ENCODE data around the gene CALML3. TPM values are rescaled to one million over a fixed set of nuclear protein-coding genes. Genes with fewer than 3 reads are reported as not detected.
"Not testable (repeated sequence)": the region's sequence is repeated elsewhere in the genome, so short reads cannot be mapped to it uniquely, and the experiment has no call there.

The CALML3 gene
- not detected for polyA plus RNA-seq (2012; ENCODE audit: insufficient read depth, insufficient read length)

DNA sequence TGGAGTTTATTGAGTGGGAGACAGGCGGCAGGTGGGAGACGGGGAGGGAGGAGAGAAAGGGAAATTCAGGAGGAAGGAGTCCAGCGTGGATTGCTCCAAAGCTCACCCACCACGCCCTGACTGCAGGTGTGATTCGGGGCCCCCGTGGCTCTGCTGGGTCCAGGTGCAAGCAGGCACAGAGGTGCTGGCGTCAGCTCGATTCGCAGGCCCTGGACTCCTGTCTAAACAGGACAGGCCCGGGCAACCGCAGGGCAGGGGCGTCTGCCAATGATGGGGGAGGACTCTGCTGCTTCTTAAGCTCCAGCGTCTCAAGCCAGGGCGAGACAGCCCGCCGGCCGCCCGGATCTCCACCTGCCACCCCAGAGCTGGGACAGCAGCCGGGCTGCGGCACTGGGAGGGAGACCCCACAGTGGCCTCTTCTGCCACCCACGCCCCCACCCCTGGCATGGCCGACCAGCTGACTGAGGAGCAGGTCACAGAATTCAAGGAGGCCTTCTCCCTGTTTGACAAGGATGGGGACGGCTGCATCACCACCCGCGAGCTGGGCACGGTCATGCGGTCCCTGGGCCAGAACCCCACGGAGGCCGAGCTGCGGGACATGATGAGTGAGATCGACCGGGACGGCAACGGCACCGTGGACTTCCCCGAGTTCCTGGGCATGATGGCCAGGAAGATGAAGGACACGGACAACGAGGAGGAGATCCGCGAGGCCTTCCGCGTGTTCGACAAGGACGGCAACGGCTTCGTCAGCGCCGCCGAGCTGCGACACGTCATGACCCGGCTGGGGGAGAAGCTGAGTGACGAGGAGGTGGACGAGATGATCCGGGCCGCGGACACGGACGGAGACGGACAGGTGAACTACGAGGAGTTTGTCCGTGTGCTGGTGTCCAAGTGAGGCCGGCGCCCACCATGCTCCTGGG lies at the start of gene CALML3:
Gene CALML3, plus strand, starts transcription at position 321 of the 920 bp plus-strand sequence. Its CDS starts 125 bp downstream, at position 446.
- no peak for DNase-seq (ENCODE audit: low read depth, low spot score)
- no peak within 1 kb of the TSS for H3K4me3 ChIP-seq (ENCODE audit: low read length)

DNA sequence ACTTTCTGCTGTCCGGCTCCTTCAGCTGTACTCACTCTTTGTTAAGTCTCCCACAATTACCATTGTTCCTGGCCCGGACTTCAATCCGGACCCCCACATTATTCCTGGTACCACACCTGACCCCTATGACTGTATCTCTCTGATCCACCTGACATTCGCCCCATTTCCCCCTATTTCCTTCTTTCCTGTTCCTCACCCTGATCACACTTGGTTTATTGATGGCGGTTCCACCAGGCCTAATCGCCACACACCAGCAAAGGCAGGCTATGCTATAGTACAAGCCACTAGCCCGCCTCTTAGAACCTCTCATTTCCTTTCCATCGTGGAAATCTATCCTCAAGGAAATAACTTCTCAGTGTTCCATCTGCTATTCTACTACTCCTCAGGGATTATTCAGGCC lies 49.7 kb upstream of the CALML3 start:
- DNase-seq (ENCODE audit: low read depth, low spot score); H3K4me3 ChIP-seq (ENCODE audit: low read length): not testable (repeated sequence)

DNA sequence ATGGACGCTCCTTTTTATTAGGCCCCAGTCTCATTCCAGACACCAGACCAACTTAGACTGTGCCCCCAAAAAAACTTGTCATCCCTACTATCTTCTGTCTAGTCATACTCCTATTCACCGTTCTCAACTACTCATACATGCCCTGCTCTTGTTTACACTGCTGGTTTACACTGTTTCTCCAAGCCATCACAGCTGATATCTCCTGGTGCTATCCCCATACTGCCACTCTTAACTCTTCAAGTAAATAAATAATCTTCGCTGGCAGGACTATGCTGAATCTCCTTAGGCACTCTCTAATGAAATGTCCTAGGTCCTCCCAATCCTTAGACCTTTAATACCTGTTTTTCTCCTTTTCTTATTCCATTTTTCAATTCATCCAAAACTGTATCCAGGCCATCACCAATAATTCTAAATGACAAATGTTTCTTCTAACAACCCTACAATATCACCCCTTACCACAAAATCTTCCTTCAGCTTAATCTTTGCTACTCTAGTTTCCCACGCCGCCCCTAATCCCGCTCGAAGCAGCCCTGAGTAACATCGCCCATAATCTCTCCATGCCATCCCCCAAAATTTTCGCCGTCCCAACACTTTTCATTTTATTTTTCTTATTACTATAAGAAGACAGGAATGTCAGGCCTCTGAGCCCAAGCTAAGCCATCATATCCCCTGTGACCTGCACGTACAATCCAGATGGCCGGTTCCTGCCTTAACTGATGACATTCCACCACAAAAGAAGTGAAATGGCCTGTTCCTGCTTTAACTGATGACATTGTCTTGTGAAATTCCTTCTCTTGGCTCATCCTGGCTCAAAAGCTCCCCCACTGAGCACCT lies 48.6 kb upstream of the CALML3 start:
- DNase-seq (ENCODE audit: low read depth, low spot score); H3K4me3 ChIP-seq (ENCODE audit: low read length): not testable (repeated sequence)

DNA sequence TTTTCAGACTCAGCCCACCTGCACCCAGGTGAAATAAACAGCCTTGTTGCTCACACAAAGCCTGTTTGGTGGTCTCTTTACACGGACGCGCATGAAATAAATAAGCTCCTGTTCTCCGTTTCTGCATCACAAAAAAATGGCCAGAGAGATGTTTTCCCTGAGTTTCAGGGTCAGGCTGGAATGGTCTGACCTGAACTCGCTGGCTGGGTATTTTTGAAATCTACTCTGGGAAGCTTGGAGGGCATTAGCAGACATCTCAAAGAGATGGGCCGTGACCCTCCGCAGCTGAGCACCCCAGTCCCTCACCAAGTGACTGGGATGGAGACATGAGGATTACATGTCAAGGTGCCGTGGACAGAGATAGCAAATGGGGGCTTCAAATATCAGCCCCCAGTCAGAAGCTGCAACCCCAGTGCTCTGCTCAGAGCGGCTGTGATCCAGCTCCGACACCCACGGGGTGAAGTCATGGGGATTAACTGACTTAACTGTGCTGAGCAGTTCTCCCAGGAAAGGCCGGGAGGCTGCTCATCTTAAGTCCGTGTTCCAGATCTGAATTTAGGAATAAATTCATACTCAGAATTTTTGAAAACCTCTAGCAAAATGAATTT lies 47.7 kb upstream of the CALML3 start:
- DNase-seq (ENCODE audit: low read depth, low spot score), result no peak
- no peak overlapping the region for H3K4me3 ChIP-seq (ENCODE audit: low read length)

DNA sequence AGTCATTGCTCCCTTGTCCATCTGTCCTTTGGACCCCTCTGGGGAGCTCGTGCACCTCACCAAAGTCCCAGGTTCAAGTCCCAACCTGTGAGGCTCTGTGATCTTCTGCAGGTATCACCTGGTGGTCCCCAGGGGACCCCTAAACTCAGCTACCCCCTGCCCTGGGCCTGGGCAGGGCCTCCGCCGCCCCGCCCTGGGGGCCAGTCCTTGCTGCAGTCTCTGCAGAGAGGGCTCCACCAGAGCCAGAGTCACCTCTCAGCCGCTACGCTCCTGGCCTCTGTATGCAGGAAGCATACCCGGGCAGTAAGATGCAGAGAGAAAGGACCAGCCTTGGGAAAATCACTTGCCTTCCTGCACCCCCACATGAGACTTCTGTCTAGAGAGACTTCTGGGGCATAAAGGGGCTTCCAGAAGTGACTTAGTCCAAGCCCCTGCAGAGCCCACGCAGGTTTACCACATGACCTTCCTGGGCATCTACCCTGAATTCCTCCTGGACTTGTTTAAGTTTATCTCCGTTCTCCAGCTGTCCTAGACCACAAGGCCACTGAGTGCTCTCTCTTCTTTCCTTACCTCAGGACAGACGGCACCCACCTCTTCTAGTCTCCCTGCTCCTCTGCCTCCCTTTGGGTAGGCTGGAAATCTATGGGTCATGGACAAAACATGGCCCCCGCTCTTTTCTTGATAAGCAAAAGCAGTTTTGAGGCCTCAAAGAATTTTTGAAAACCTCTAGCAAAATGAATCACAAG lies 46.6 kb upstream of the CALML3 start:
- no peak for DNase-seq (ENCODE audit: low read depth, low spot score)
- no peak overlapping the region for H3K4me3 ChIP-seq (ENCODE audit: low read length)

DNA sequence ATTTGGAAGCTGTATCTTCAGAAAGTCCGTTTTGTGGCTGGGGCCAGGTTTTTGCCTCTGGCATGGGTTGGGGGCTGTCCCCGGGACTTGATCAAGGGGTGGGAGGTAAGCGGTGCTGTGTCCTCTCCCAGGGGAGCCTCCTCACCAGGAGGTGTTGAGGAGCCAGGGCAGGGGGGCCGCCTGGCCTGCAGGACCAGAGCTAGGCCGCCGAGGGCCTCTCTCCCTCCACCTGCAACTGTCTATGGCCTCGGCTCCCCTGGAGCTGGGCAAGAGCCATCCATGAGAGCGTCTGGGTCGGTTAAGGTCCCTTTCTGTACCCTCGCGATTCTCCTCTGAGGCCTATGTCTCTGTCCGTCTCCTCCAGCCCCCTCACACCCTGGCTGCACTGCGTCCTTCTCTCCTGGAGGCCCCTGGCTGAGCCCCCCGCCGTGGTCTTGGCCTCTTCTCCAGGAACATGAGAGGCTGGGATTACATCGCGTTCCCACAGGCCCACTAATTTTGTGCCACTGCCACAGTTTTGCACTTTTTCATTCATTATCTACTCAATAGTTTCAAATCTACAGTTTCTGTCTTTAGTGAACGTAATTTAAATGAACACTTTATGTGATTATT lies 46.0 kb upstream of the CALML3 start:
- DNase-seq (ENCODE audit: low read depth, low spot score), result no peak
- no peak overlapping the region for H3K4me3 ChIP-seq (ENCODE audit: low read length)

DNA sequence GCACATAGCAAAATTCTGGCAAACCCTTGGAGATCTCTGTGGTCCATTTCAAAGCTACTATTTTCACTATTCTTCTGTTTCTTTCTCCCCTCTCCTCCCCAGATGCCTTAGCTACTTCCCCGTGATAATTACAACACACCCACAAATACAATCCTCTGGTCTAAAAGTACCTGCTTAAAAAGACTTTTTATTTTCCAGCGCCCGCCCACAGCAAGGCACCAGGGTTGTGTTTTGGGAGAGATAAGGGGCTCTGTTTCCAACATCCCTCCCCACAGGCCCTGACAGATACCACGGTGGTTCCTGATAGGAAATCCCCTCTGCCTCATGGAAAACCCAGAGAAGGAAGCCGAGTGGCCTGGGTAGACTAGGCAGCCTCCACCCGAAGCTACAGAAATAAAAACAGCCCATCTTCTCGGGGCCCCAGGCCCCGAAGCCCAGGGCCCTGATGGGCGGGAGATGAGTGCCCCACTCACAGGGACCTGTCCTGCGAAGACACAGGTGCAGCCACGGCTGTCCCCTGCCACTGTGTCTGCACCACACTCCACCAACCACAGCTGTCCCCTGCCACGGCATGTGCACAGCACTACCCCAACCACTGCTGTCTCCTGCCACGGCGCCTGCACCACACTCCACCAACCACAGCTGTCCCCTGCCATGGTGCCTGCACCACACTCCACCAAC lies 45.1 kb upstream of the CALML3 start:
- no peak overlapping the region for H3K4me3 ChIP-seq (ENCODE audit: low read length)
- DNase-seq (ENCODE audit: low read depth, low spot score), result no peak

DNA sequence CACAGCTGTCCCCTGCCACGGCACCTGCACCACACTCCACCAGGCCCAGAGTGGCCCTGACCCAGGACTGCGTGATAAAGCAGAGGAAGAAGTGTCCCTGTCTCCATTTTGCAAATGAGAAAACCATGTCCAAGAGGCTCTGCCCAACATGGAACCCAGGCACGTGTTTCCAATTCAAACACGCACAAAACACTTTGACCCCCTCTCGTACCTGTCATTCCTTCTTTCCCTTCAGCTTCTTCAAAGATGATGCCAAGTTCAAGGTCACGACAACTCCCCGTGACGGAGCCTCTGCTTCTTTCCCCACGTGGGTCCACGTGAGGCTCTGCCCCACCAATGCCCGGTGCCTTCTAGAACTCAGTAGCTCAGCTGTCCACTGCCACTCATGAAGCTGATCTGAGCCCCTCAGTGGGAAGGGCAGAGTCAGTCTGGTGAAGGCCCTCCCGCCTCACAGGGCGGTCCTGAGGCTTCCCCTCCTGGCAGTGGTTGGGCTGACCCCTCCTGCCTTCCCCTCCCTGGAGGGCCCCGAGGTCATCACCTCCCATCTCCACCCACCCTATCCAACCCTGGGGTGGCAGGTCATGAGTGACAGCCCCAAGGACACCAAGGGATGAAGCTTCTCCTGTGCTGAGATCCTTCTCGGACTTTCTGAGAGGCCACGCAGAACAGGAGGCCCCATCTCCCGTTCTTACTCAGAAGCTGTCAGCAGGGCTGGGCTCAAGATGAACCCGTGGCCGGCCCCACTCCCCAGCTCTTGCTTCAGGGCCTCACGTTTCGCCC lies 44.4 kb upstream of the CALML3 start:
- H3K4me3 ChIP-seq (ENCODE audit: low read length), result no peak overlapping the region
- DNase-seq (ENCODE audit: low read depth, low spot score), result no peak

DNA sequence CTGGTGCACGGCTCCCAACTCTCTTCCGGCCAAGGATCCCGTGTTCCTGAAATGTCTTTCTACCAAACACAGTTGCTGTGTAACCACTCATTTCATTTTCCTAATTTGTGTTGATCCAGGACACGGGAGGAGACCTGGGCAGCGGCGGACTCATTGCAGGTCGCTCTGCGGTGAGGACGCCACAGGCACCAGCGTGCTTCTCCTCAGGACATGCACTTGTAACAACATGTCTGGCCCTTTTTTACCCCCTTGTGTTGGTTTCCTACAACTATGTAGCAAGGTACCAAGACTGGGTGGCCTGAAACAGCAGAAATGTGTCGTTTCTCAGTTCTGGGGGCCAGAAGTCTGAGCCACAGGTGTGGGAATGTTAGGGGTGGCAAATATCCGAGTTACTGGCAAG lies 43.6 kb upstream of the CALML3 start:
- H3K4me3 ChIP-seq (ENCODE audit: low read length), result no peak overlapping the region
- no peak for DNase-seq (ENCODE audit: low read depth, low spot score)

DNA sequence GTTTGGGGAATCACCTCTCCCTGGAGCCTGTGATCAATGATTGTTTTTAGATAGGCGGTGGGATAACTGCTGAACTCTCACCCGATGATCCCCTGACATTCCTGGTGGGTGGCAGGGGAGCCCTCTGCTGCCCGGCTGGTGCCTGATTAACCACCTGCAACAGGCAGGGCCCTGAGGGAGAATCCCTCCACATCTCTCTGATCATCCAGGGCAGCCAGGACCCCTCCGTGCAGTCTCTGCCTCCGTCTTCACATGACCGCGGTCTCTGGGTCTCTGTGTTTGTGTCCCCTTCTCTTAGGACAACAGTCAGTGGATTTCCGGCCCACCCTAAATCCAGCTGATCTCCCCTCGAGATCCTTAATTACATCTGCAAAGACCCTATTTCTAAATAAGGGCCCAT lies 42.7 kb upstream of the CALML3 start:
- H3K4me3 ChIP-seq (ENCODE audit: low read length), result no peak overlapping the region
- DNase-seq (ENCODE audit: low read depth, low spot score), result no peak

DNA sequence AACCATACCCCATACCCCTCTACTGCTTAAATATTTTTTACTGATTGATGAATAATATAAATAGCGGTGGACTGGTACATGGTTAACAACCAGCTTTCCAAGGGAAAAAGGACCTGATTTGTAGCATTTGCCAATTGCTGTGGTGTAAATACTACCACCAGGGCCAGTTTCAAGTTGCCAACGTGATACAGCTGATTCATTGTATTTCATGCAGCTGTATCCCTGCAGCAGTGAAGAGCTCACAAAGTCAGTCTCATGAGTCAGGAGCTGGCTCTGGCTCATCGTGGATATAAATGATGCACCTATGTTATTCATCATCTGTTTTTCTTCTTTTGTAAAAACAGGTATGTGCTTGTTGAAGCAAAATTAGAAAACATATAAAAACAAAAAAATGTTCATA lies 40.6 kb upstream of the CALML3 start:
- no peak for DNase-seq (ENCODE audit: low read depth, low spot score)
- no peak overlapping the region for H3K4me3 ChIP-seq (ENCODE audit: low read length)

DNA sequence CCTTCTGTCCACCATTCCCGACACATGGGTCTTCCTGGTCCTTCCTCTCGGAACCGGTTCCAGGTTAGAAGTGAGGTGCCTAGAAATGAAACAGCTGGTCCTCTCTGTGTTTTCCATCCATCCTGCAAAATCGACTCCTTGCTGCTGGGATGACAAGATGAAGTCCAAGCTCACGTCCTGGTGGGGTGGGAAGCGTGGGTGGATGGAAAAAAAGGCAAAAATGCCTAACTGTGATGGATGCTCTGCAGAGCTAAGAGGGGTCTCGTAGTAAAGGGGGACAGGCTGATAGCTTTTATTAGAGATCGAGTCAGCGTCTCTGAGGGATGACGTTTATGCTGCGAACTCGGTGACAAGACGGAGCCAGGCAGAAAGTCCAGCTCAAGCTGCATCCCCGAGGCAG lies 39.5 kb upstream of the CALML3 start:
- H3K4me3 ChIP-seq (ENCODE audit: low read length), result no peak overlapping the region
- DNase-seq (ENCODE audit: low read depth, low spot score), result no peak

DNA sequence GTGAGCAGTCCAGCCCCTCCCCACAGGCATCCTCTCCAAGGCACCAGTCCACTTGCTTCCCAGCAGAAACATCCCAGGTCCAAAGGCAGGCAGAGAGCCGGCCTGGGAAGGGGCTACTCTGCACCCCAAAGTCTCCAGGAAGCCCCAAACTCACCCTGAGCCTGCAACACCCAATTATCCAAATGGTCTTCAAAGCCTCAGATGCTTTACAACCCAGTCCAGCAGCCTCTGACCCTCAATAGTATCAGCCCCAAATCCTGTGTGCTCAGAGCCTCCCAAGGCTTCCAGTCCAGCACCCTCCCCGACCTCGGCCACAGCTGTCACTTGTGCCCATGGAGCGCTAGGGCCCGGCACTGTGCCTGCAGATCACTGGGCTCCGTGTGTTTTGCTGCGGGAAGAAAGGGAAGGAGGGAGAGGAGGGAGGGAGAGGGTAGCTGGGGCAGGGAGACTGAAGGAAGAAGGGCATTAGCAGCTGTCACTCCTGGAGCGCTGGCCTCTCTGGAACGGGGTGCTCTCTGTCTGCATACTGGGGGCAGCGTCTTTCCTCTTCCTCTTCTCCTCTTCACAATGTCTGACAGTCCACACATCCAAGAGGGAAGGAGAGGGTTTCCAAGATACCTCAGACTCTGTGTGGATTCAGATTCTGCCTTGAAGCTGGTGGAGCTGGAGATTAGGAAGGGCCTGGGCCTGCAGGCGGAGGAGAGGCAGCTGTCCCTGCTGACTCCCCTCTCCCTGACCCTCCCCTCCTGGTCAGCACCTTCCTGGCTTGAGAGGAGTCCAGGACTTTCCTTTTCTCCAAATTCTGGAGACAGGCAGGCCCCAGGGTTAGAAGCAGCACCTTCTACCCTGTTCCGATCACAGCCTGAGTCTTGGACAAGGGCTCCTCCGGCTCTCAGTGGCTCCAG lies 38.6 kb upstream of the CALML3 start:
- H3K4me3 ChIP-seq (ENCODE audit: low read length), result no peak overlapping the region
- no peak for DNase-seq (ENCODE audit: low read depth, low spot score)

DNA sequence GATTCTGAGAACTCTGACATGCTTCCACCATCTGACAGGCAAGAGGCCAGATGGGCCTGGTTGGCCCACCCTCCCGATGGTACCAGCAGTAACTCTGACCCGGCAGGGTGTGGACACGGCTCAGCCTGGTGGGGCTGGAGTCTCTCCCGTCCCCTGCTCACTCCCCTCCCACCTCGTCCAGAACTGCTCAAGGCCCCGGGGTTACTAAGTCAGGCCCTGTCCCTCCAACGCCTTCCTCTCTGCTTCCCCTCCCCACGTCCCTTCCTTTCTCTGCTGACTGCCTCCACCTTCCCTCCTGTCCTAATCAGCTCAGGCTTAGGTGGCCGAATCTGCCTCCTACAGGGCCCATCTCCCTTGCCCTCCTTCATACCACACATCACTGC lies 37.9 kb upstream of the CALML3 start:
- no peak overlapping the region for H3K4me3 ChIP-seq (ENCODE audit: low read length)
- DNase-seq (ENCODE audit: low read depth, low spot score), result no peak

DNA sequence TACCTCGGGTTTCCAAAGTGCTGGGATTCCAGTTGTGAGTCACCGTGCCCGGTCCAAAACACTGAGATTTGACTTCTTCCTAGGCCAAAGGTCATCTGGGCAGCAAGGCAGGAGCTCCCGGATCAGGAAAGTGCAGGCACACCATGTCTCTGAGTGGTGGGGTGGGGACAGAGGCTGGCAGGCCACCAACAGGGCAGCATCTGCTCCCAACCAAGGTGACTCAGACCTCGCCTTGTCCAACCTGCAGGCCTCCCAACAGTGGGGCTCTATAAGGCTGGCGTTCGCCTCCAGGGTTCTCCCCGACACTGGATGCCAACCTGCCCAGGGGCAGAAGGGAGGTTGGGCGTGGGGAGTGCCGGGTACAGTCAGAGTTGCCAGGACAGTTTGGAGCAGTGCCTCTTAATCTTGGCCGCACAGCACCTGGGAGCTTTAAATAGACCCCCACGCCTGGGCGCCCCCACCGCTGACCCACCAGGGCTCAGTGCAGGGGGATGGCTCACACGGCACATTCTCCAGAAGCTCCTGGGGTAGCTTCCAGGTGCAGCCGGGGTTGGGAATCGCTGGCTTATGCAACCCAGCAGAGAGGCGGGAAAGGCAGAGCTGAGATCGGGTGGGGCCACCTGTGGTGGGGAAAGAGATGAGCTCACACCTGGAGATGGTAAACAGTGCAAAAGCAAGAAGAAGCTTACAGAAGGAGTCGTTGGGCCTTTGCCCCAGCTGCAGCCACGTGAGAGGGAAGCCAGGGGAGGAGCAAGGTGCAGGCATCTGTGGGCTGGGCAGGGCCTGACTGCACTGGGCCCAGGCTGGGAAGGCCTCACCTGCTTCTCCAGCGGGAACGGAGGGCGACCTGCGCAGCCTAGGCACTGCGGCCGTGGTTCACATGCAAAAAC lies 36.2 kb upstream of the CALML3 start:
- no peak overlapping the region for H3K4me3 ChIP-seq (ENCODE audit: low read length)
- DNase-seq (ENCODE audit: low read depth, low spot score), result no peak

DNA sequence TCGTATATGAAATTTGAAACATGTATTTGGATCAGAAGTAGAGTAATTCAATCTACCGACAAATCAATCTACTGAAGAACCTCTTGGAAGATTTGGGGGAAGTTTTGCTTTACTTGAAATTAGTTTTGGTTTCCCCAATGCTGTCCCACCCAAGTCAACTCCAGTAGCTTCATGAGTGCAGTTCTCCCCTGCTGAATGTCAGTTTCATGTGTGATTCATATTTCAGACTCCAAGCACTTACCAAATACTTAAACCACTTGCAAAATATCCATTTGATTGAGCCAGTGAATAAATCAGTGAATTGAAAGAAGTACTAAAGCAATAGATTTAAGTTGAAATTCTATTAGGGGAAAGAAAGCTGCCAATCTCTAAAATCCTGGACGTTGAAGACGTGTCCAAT lies 34.7 kb upstream of the CALML3 start:
- no peak overlapping the region for H3K4me3 ChIP-seq (ENCODE audit: low read length)
- no peak for DNase-seq (ENCODE audit: low read depth, low spot score)

Data from Jurkat, Clone E6-1 (cell line).